Left renal cortex interstitium (tissue), 4 donors: ENCODE results near the gene UNC79. TPM values are rescaled to one million over a fixed set of nuclear protein-coding genes. Genes with fewer than 3 reads are reported as not detected.

Source experiments
- DNase-seq, 4 donors: peaks; one replicate each; pipeline ENCODE4 v3.0.0-alpha.2; 2013; ENCODE audit warnings: low read depth in 4 of 4, low spot score in 2 of 4, missing footprints in 1 of 4
- polyA plus RNA-seq, 4 donors: library from polyadenylated mRNA; unstranded; fragments of 120-200 nt; gene quantifications; one replicate each; pipeline ENCODE4 v1.2.1, GENCODE V29; 2013; ENCODE audit not compliant: insufficient read length in 4 of 4

UNC79 gene
- polyA plus RNA-seq, 4 donors = 0.75 to 1.5 (median 1.1) TPM

DNA sequence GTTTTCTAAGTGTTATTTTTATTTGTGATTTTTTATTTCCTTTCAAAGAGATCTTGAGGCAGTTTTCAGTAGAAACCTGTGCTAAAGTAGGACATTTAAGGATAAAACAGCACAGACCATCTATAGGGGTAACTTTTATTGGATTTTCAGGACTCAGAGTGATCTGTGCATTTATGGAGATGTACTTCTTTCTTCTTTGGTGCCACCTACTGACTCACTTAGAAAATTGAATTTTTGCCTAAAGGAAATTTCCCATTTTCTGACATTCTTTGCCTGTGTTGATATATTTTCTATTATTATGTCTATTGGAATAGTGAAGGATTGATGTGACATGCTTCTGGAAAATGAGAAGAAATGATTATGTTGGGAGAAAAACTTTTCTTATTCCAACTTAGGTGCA, 113.0 kb downstream of the UNC79 start:
- DNase-seq = peak in 1 of 4 donors; percentile 15

GRCh38 chr14:93544212-93544611, 113.5 kb downstream of the UNC79 start:
- peak in 1 of 4 donors; percentile 24 for DNase-seq

DNA sequence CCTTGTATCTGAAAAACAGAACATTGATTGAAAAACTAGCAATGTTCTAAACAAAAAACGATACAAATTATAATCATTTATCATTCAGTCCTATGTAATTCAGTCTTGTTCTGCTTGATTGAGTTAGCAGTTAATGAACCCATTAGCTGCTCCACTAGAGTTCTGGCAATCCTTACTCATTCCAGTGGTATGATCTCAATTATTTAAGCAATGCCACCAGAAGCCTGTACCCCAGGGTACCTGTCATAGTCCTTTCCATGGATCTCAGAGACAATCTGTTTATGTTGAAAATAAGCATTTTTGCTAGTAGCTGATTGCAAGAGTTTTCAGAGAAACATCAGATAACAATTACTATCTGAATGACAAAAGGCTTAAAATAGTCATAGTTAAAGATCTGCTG, 115.9 kb downstream of the UNC79 start:
- DNase-seq = no peak

DNA sequence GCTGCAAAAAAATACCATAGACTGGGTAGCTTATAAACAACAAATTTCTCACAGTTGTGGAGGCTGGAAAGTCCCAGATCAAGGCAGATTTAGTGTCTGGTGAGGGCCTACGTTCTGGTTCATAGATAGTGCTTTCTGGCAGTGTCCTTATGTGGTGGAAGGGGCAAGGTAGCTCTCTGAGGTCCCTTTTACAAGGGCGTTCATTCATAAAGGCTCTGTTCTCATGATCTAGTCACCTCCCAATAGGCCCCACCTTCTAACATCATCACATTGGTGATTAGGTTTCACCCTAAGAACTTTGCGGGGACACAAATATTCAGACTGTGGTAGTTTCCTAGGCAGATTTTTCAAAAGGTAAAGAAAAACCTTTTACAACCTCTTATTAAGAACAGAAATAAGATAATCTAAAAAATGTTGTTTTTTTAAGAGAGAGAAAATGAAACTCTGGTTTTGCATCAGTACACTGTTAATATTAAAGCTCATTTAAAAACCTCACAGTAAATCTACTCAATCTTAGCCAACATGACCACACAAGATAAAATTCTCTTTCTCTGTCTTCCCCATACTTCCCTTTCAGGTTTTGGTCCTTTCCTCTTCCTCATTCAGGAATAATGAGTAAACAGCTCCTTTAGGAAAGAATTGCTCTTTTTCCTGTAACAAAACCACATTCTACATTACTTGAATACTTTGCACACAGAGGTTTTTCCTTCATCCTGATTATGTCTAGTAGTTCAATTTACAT, 117.5 kb downstream of the UNC79 start:
- DNase-seq = no peak

DNA sequence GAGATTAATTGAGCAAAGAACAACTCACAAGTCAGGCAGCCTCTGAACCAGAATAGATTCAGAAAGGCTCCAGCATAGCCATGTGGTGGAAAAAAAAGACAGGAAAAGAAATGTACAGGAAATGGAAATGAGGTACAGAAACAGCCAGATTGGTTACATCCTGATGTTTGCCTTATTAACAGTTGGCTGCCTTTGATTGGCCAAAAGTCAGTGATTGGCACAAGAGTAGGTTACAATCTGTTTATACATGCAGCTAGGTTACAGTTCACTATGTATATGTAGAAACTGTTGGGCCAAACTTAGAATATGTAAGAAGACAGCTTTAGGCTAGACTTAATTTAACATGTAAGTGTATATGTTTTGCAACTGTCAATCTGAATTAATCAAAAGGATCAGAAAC, 118.9 kb downstream of the UNC79 start:
- DNase-seq = no peak

DNA sequence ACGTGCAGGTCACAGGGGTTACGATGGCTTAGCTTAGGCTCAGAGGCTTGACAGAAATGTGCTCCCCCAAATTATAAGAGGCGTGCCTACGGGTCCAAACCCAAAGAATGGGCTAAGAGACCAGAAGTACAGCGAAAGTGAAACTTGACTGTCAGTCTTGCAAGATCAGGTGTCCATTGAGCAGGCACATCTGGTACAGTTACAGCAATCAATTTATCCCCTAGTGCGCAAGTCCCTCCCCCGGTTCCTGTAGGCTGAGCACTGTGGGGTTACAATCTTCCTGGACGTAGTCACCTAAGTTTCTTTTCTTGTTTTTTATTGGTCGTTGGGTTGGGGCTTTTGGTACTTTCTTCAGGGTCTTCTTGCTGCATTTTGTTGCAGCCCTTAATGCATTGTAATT, 134.2 kb downstream of the UNC79 start:
- no peak for DNase-seq

DNA sequence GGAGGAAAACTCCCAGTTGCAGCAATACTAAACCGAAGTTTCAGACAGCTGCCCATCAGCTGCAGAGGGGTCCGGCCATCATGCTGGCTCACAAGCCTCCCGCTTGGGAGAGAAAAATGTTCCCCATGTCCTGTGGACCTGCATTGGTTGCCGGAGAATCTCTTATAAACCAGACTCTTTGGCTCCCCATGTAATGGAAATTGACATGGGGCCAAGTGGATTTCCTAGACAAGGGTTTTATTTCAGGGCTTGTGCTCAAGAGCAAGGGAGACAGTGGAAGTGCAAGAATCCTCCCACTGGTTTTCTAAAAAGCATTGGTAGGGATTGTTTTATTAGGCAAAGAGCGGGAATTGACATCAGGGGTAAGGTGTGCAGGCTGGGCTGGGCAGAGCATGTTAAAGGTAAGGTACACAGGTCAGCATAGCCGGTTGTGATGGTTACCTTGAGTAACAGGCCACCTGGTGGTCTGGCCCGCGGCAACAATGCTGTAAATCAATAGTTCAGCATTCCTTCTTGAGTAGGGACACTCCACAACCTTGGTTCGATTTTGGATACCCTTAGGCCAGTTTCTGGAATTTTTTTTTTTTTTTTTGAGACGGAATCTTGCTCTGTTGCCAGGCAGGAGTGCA, 135.4 kb downstream of the UNC79 start:
- DNase-seq = no peak

DNA sequence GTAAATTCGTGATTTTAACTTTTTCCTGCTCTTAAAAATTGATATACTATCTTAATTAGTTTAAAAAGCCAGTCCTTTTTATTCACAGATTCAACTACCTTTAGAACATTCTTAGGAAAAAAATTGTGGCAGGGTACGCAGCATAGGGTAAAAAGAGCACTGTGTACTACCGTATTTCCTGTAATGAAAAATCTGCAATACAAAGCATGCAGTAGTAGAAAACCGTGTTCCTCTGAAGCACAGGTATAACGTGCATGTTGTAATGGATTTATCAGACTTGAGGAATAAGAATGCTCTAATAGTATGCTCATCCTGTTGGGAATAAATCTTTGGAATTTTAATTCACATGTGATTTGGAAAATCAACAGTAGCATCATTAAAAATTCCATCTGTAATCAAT, 140.5 kb downstream of the UNC79 start:
- no peak for DNase-seq

GRCh38 chr14:93579178-93579577, 148.4 kb downstream of the UNC79 start:
- DNase-seq = no peak

GRCh38 chr14:93582516-93582915, 151.8 kb downstream of the UNC79 start:
- no peak for DNase-seq

DNA sequence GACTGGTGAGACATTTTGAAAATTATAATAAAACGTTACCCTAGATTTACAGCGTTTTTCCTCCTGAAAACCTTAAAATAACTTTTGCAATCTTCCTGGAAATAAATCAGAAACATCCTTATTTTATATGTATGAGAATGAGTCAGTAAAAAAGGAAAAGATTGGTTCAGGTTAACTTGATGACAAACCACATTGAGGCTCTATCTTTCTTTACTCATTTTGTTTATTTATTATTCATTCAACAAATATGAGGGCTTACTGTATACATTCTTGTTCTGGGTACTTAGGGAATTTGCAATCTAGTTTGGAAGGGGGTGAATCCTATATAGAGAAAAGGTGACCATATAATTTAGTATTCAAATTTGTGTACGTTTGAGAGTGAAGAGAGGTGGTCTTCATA, 156.6 kb downstream of the UNC79 start:
- DNase-seq = no peak

- DNase-seq = no peak
Observed at GRCh38 chr14:93591506-93591905, 160.8 kb downstream of the UNC79 start.

- no peak for DNase-seq
Observed at GRCh38 chr14:93592786-93593185, 162.0 kb downstream of the UNC79 start.

- no peak for DNase-seq
Observed at GRCh38 chr14:93606091-93606490, 175.4 kb downstream of the UNC79 start.

- DNase-seq = peak in 1 of 4 donors; percentile 49
Observed at GRCh38 chr14:93619176-93619793, 188.5 kb downstream of the UNC79 start.

- no peak for DNase-seq
Observed at GRCh38 chr14:93628048-93628447, 197.3 kb downstream of the UNC79 start.

DNA sequence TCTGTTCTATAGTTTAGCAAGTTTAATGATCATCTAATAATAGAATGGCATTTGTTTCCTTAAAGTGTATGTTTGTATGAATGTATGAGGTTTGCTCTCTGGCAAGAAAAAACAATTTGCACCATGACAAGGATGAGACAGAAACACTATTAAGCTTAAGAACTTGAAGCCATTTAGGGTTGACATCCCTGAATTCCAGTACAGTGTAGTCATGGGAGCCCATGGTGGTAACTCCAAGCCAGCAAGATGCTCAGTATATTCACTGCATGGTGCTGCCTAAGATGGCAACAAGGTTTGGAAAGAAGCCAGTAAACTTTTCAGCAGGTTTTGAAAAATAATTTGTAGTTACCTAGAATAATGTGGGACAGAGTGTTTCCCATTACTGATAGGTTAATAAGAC, 198.9 kb downstream of the UNC79 start:
- no peak for DNase-seq

DNA sequence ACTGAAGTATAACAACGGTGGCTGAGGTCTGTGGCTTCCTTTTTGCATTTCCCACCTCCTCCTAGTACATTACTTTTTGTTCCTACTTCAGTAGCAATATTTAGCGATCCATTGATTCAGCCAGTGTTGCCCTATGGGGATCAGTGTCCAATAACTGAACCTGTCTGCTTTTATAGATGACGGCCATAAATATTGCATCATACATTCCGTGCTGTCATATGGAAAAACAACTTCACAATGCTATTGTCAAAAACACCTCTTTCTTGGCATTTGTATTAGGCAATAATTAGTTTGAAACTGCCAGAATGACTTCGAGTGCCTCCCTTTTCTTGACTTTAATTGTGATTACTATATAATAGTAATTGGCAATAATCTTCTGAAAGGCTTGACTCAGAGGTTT, 208.1 kb downstream of the UNC79 start:
- DNase-seq = no peak

DNA sequence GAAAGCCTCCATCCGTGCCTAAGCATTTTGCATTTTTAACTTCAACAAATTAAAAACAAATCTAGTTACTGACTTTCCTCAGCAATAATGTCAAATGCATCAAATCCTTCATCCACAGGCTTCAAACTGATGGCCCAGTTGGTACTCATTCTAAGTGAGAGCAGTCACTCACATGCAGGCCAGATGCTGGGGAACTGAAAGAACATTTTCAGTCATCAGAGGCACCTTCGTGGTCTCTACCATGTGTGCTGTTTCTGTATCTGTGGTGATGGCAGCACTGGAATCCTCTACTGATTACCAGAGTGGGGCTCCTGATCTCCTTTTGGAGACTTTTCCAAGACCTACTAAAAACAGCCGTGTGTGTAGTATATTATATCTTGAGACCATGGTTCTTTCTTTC, 212.4 kb downstream of the UNC79 start:
- DNase-seq = no peak

DNA sequence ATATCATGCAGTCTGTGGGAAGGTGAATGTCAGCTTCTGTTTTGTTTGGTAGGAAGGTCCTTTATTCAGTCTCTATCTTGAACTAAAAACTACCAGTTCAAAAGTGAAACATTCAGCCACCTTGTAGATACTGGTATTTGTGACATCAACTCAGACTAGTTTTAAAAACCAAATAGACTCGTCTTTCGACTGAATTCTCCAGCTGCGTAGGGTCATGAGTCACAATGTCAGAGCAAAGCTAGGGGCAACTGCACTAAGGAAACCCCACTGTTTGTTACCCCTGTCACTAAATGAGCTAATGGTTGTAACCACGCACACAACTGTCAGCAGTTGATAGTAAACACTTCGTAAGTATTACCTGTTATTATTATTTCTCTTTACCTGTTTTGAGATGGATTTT, 212.9 kb downstream of the UNC79 start:
- DNase-seq = no peak

DNA sequence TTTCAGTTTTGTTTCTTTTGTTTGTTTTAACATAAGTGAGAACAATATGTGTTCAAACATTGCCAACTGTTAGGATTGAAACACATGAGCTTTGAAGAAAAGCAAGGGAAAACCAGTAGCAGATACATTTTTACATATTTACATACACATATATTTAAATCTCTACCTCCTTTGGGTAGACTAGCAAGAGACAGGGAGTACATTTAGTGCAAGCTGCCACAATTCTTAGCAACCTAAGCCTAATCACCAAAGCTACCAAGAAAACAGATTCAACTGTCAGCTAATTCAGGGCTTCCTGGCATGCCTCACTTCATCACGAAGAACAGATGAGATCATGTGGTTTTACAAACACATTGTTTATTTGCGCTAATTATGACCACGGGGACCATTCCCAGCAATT, 214.5 kb downstream of the UNC79 start:
- no peak for DNase-seq
